HG02938 (cell line): ENCODE results near the gene CAMK2G.
"Not testable (repeated sequence)": the region's sequence is repeated elsewhere in the genome, so short reads cannot be mapped to it uniquely, and the experiment has no call there.

ENCODE experiments used
- ATAC-seq: cut with Tn5 transposase; IDR thresholded peaks from one replicate; pipeline ENCODE4 v1.9.1; 2021; ENCODE audit warnings: mild to moderate bottlenecking, moderate library complexity; ENCODE audit not compliant: unreplicated experiment

The CAMK2G gene

GRCh38 chr10:73798927-73799560 is 75.3 kb downstream of the CAMK2G start:
- ATAC-seq: no peak

DNA sequence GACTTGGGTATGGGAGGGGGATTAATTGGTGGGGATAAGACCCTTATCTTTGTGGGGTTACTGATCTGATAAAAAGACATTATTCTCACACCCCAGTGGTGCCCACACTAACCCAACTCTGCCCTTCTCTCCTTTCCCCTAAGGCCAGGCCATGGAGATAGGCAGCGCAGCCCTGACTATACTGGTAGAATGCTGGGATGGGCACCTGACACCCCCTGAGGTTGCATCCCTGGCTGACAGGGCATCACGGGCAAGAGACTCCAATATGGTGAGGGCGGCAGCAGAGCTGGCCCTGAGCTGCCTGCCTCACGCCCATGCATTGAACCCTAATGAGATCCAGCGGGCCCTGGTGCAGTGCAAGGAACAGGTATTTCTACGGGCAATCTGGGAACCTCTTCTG is 76.3 kb downstream of the CAMK2G start:
- ATAC-seq: no peak

- ATAC-seq: no peak
These were observed 76.9 kb downstream of the CAMK2G start for GRCh38 chr10:73797324-73798025.

- no peak for ATAC-seq
These were observed 77.6 kb downstream of the CAMK2G start for GRCh38 chr10:73796766-73797165.

DNA sequence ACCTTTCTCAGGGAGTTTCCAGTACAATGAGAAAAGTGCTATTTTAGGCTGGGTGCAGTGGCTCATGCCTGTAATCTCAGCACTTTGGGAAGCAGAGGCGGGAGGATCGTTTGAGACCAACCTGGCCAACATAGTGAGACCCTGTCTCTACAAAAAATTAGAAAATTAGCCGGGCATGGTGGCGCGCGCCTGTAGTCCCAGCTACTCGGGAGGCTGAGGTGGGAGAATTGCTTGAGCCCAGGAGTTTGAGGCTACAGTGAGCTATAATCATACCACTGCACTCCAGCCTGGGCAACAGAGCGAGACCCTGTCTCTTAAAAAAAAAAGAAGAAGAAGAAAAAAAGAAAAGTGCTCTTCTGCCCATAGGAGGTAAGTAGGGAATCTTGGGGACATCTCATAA is 78.3 kb downstream of the CAMK2G start:
- not testable (repeated sequence) for ATAC-seq

- ATAC-seq: not testable (repeated sequence)
These were observed 78.9 kb downstream of the CAMK2G start for GRCh38 chr10:73795491-73795890.

- no peak for ATAC-seq
These were observed 80.9 kb downstream of the CAMK2G start for GRCh38 chr10:73793456-73793855.

- ATAC-seq: no peak
These were observed 82.4 kb downstream of the CAMK2G start for GRCh38 chr10:73791871-73792400.

DNA sequence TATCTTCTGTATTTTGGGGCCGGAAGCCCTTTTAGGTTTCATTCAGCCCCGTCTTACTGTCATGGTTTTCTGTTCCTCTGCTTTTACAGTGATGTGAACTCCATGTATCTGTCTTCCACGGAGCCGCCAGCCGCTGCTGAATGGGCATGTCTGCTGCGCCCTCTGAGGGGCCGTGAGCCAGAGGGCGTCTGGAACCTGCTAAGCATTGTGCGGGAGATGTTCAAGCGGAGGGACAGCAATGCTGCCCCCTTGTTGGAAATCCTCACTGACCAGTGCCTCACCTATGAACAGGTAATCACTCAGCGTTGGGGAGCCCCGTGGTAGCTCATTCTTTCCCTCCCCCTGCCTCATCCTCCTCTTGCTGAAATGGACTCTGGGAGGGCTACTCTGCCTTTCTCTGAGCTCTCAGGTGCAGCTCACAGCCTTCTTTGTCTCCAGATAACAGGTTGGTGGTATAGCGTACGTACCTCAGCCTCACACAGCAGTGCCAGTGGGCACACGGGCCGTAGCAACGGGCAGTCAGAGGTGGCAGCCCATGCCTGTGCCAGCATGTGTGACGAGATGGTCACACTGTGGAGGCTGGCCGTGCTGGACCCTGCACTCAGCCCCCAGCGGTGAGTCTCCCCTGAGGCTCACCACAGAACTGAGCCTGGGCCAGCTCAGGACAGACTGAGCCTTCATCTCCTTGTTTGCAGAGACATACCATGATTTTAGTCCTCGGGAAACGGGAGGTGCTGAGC is 83.3 kb downstream of the CAMK2G start:
- ATAC-seq: no peak

GRCh38 chr10:73789659-73790055 is 84.7 kb downstream of the CAMK2G start:
- ATAC-seq: no peak

DNA sequence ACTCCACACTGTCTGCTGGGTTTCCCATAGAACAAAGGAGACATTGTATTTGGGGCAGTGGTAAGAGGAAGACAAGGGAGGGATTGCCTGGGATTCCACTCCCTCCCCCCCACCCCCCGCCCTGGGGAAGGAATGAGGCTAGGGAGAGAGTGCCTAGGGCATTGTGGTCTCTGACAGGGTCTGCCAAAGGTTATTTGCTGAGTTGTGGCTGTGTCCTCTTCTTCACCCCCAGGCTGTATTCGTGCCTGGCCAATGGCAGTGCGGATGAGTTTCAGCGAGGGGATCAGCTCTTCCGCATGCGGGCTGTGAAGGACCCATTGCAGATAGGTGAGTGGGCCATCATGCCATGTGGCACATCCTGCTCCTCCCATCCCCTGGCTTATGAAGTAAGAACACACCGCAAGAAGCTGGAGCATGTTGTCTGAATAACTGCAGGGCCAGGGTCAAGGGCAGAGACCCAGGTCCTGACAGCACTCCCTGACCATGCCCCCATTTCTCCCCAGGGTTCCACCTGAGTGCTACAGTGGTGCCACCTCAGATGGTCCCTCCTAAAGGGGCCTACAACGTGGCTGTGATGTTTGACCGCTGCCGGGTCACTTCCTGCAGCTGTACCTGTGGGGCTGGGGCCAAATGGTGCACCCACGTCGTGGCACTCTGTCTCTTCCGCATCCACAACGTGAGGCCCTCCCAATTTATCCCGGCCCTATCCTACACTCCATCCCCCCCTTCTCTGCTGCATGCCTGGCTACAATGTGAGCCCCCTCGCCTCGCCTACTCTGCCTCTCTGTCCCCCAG is 85.3 kb downstream of the CAMK2G start:
- no peak for ATAC-seq

DNA sequence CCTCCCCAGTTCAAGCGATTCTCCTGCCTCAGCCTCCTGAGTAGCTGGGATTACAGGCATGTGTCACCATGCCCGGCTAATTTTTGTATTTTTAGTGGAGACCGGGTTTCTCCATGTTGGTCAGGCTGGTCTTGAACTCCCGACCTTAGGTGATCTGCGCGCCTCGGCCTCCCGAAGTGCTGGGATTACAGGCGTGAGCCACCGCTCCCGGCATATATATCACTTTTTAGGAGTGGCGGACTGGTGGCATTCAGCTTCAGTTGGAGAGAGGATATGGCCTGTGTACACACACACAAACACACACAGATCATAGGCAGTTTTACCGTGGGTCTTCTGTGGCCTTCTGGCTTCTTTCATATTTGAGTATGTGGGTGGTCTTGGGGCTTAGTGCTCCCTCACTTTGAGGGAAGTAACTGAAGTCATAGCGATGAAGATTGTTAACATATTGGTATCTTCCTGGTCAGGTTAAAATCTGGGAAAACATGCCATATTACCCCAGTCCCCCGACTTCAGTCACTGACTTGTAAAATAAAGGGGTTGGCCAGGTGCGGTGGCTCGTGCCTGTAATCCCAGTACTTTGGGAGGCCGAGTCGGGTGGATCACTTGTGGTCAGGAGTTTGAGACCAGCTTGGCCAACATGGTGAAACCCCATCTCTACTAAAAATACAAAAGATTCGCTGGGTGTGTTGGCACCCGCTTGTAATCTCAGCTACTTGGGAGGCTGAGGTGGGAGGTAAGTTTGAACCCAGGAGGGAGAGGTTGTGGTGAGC is 87.1 kb downstream of the CAMK2G start:
- ATAC-seq: not testable (repeated sequence)

DNA sequence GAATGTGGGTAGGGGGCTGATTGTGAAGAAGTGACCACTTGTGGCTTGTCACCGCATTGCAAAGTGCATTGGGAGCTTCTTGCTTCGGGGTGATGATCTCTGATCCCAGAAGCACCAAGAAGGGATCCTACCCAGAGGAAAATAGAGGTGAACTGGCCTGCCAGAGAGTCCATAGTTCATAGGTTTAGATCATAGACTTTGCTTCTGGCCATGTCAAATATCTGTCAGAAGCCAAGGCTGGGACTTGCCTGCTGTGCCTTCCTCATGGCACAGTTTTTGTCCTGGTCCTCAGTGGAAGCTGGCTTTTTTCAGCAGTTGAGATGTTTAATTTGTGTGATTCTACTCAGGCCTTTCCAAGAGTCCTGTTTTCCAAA is 87.9 kb downstream of the CAMK2G start:
- no peak for ATAC-seq

- peak; percentile 15 for ATAC-seq
These were observed 88.4 kb downstream of the CAMK2G start for GRCh38 chr10:73785721-73786511.

DNA sequence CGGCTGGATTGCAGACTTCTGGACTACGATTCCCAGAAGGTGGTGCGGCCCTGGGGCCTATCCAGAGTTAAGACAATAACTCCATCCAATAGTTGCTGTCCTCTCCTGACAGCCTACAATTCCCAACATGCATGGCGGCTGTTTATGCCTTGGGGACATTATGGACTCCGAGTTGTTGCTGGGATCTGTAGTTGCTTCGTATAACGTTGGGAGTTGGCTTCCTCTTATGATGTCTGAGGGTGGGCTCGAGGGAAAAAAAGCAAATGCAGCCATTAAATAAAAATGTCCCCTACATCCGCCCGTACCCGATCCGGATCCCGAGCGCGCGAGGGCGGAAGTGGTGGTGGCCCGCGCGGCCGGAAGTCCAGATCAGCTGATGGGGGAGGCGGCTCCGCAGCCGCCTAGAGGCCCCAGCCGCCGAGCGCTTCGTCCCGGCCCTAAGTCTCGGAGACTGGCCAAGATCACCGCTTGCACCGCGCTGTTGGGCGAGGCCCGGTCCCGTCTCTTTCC is 89.1 kb downstream of the CAMK2G start, which contains the start of gene ZSWIM8:
ZSWIM8 (plus strand) TSS at position 396 of the 510 bp plus-strand sequence. CDS start 273 bp downstream, outside the sequence.
- peak; percentile 84 for ATAC-seq

GRCh38 chr10:73782749-73783085 is 91.6 kb downstream of the CAMK2G start:
- ATAC-seq: no peak

DNA sequence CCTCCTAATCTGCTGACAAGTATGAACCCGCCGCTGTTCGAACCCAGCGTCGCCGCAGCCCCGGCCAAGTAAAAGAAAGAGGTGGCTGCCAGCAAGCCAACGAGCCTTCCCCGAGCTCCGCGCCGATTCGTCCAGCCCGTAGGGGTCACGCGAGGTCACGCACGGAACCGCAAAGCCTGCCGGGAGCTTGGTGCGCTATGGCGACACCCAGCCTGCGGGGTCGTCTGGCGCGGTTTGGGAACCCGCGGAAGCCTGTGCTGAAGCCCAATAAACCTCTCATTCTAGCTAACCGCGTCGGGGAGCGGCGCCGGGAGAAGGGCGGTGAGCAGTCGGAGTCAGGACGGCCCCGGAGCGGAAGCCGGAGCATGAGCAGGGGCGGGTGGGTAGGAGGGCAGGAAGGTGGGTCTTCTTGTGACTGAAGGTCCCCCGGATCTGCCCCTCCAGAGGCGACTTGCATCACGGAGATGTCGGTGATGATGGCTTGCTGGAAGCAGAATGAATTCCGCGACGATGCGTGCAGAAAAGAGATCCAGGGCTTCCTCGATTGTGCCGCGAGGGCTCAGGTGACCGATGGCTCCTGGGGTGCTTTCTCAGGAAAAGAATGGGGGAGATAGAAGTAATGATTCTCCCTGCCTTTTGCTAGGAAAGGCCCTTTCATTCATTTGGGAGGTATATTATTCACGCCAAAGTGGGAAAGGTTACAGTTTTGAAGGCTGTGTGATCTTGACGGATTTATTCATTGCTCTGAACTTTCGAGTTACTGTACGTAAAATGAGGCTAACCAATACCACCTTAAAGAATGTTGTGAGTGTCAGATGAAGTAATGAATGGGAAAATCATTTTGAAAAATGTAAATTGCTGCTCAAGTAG is 92.2 kb downstream of the CAMK2G start, which contains the start of gene CHCHD1:
CHCHD1 (plus strand) TSS at position 170 of the 870 bp plus-strand sequence; CDS start at position 198, 28 bp downstream.
- no peak for ATAC-seq

DNA sequence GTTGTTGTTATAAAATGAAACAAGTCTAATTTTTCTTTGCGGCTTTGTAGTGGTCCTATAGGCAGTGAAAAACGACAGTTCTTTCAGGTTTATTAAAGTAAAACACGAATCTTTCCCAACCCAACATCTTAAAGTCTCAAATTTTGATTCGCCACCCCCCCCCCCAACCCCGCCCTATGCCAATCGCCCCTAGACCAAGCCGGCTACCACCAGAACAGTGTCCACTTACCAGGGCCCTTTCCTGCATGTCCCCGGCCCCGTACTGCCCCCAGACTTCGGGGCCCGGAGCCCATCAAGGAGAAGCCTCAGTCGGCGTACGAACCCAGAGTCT is 92.8 kb downstream of the CAMK2G start:
- no peak for ATAC-seq
